Right ventricle myocardium inferior (tissue), 1 donor: ENCODE measurements around the gene ZNF41. TPM values are rescaled to one million over a fixed set of nuclear protein-coding genes. Genes with fewer than 3 reads are reported as not detected.
A peak's percentile ranks its signal among the peaks of the same experiment; 100 is the strongest.
"Not testable (repeated sequence)": the region's sequence is repeated elsewhere in the genome, so short reads cannot be mapped to it uniquely, and the experiment has no call there.

Experiments
- ATAC-seq: fragments of 200-7000 bp; cut with Tn5 transposase; one replicate; pipeline ENCODE4 v1.9.1; 2020; ENCODE audit warnings: mild to moderate bottlenecking, moderate library complexity
- DNase-seq: peaks from one replicate; pipeline ENCODE4 v3.0.0; 2021; ENCODE audit errors: missing footprints
- intact Hi-C: fragments of 100-400 bp; cut with DNase I; formaldehyde crosslinking; loops from one replicate; pipeline ENCODE4 v1.11.0; 2022
- total RNA-seq: library from RNA; stranded (reverse); fragmentation: NEBNext Ultra II Directional; extraction: Animal tissue kit (Norgen Biotek cat#: 25700); gene quantifications from one replicate; pipeline ENCODE4 v1.2.1, GENCODE V29; 2021
- donor health status: DM: no; HTN: yes; CAD: no; lungs with severe emphysema.

The ZNF41 gene
- total RNA-seq, 1 donor from 2014 or later: 13.1 TPM

DNA sequence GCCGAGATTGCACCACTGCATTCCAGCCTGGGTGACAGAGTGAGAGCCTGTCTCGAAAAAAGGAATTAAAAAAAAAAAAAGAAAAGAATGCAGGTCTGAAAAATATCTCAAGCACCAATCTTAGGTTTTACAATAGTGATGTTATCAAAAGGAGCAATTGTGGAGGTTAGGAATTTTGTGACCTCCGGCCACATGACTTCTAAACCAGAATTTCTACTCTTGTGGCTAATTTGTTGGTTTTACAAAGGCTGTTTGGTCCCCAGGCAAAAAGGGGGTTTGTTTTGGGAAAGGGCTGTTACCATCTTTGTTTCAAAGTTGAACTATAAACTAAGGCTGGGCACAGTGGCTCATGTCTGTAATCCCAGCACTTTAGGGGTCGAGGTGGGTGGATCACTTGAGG, 15.4 kb upstream of the ZNF41 start:
- intact Hi-C loops: no loop called here
- DNase-seq (no peak), ATAC-seq (no peak)

DNA sequence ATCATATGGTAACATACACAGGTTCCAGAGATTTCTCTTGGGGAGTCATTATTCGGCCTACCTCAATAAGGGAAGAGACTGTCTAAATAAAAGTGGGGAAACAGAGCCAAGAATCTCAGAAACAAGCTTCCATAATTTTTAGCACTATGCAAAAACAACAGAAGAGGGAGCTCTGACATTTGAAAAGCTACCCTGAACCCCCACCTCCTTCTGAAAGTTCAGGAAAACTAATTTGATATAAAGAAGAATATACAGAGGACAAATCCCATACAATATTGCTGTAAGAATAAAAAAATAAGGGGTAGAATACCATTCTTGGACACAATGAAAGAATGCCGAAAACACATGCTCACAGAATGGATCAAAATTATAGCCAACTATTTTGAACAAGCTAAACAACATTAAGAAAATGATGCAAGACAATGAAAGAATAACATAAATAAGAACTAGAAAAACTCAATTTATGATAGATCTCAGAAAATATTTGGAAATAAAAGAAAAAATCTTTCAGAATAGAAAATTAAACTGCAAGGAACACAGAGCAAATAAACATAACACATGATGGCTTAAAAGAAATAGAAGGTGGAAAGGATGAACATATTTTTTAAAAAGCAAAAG, 14.4 kb upstream of the ZNF41 start:
- ATAC-seq (no peak), DNase-seq (no peak)
- intact Hi-C loops: no loop called here

- ATAC-seq, intact Hi-C loops, DNase-seq: not testable (repeated sequence)
Measured at GRCh38 chrX:47492133-47492532, 9.1 kb upstream of the ZNF41 start.

GRCh38 chrX:47489507-47490275, 6.7 kb upstream of the ZNF41 start:
- intact Hi-C loops: no loop called here
- DNase-seq (peak; percentile 51), ATAC-seq (peak; percentile 65)

- no peak for DNase-seq
- intact Hi-C loops: no loop called here
- ATAC-seq: no peak
Measured at GRCh38 chrX:47484885-47485284, 1.9 kb upstream of the ZNF41 start.

GRCh38 chrX:47483306-47484268, 565 bp upstream of the ZNF41 start:
- ATAC-seq (no peak), DNase-seq (peak; percentile 66)
- intact Hi-C loops: no loop called here

DNA sequence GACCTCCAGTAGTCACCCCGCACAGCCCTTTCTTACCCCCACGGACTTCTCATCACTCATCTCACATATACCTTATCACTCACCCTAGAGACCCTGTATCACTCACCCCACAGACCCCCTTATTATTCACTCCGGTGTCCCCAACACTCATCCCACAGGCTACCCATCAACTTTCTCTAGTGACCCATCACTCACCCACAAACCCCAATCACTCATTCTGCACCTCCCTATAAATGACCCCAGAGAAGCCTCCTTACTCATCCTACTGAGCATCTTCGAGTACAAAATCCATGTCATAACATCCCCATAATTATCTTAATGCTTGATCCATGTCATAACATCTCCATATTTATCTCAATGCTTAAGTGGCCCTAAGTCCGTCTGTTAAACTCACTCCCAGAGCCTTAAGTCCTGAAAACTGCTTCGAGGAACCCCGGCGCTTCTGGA, 934 bp downstream of the ZNF41 start:
- no peak for ATAC-seq
- no peak for DNase-seq
- intact Hi-C loops: no loop called here

DNA sequence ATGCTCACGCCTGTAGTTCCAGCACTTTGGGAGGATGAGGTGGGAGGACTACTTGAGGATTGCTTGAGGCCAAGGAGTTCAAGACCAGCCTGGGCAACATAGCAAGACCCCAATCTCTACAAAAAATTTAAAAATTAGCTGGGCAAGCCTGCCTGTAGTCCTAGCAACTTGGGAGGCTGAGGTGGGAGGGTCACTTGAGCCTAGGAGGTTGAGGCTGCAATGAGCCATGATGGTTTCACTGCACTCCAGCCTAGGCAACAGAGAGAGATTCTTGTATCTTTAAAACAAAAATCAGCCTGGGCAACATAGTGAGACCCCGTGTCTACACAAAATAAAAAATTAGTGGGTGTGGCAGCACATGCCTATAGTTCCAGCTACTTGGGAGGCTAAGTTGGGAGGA, 1.9 kb downstream of the ZNF41 start:
- ATAC-seq (no peak), DNase-seq (no peak)
- intact Hi-C loops: no loop called here

DNA sequence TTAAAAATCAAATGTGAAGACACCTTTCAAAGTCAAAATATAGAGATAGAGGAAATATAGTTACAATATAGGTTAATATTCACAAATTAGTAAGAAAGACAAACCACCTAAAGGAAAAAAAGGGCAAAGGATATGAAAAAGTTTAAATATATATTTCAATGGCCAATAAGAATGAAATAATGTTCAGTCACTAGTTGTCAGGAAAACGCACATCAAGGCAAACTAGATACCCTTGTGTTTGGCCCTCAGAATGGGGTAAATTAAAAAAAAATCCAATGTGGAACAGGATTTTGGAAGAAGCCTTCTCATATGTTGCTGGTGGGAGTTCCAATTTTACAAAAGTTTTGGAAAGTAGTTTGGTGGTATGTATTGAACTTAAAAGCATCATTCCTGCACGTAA, 2.4 kb downstream of the ZNF41 start:
- intact Hi-C loops: no loop called here
- ATAC-seq (no peak), DNase-seq (no peak)

GRCh38 chrX:47475476-47475875, 7.5 kb downstream of the ZNF41 start:
- intact Hi-C loops: no loop called here
- no peak for ATAC-seq
- no peak for DNase-seq

- DNase-seq (no peak), ATAC-seq (no peak)
- intact Hi-C loops: no loop called here
Measured at GRCh38 chrX:47467106-47467505, 15.9 kb downstream of the ZNF41 start.

- ATAC-seq (no peak), DNase-seq (no peak)
- intact Hi-C loops: no loop called here
Measured at GRCh38 chrX:47460561-47460960, 22.5 kb downstream of the ZNF41 start.

DNA sequence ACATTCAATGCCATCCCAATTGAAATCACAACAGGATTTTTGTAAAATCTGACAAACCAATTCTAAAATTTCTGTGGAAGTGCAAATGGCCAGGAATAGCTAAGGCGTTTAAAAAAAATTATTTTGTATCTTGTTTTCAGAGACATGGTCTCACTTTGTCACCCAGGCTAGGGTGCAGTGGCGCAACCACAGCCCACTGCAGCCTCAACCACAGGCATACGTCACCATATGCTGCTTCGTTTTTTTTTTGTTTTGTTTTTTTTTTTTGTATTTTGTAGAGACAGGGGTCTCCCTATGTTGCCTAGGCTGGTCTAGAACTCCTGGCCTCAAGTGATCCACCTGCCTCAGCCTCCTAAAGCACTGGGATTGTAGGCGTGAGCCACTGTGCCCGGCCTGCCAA, 24.5 kb downstream of the ZNF41 start:
- ATAC-seq: no peak
- no peak for DNase-seq
- intact Hi-C loops: no loop called here

- no peak for DNase-seq
- ATAC-seq: peak; percentile 71
- intact Hi-C loops: no loop called here
Measured at GRCh38 chrX:47456080-47456479, 26.9 kb downstream of the ZNF41 start.

DNA sequence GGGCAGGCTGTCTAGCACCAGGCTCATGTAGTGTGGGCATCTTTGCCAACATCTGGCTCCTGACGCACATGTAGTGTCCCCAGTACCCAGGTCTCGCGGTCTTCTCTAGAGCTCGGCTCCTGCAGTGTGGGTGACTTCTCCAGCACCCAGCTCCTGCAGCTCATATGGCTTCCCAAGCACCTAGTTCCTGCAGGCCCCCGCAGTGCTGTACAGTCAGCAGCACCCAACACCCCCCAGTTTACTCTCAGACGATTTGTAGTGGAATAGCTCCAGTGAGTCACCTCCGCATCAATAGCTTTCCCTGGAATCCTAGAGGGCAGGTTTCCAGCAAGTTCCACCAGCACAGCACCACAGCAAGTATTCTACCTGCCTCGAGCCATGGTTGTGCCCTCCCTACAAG, 30.9 kb downstream of the ZNF41 start:
- DNase-seq (no peak), ATAC-seq (no peak)
- intact Hi-C loops: no loop called here

DNA sequence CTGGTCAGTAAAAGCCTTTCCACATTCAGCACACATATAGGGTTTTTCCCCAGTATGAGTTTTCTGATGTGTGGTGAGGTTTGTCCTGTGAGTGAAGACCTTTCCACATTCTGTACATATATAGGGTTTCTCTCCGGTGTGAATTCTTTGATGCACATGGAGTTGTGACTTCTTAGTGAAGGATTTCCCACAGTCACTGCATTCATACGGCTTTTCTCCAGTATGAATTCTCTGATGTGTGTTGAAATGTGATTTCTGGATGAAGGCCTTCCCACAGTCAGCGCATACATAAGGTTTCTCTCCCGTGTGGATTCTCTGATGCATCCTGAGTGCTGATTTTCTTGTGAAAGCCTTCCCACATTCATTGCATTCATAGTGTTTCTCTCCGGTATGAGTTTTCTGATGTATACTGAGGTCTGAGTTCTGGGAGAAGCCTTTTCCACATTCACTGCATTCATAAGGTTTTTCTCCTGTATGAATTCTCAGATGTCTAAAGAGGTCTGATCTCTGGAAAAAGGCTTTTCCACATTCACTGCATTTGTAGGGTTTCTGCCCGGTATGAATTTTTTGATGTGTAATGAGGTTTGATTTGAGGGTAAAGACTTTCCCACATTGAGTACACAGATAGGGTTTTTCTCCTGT, 34.7 kb downstream of the ZNF41 start:
- DNase-seq (no peak), ATAC-seq (no peak)
- intact Hi-C loops: no loop called here

DNA sequence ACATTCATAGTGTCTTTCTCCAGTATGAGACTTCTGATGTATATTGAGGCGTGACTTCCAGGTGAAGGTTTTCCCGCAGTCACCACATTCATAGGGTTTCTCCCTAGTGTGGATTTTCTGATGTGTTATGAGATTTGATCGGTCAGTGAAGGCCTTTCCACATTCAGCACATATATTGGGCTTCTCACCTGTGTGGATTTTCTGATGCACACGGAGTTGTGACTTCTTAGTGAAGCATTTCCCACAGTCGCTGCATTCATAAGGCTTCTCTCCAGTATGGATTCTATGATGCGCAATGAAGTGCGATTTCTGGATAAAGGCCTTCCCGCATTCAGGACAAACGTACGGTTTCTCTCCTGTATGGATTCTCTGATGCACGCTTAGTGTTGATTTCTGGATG, 35.4 kb downstream of the ZNF41 start:
- no peak for ATAC-seq
- intact Hi-C loops: no loop called here
- DNase-seq: no peak

DNA sequence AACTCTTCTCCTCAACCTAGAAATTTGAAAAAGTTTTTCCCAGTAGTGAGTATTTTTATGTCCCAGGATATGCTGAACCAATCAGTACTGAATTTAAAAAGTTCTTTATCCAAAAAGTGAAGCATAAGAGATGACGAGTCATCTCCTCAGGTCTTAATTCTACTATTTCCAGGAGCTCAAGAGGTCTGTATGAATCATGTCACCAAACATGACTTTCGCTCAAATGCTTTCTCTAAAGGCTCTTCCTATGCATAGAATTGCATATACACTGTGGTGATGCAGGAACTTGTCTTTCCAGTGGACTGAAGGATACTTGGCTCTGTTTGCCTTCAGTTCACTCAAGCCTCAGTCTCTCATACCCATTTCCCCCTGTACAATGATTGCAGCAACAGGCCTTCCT, 36.1 kb downstream of the ZNF41 start:
- intact Hi-C loops: no loop called here
- ATAC-seq (no peak), DNase-seq (no peak)

DNA sequence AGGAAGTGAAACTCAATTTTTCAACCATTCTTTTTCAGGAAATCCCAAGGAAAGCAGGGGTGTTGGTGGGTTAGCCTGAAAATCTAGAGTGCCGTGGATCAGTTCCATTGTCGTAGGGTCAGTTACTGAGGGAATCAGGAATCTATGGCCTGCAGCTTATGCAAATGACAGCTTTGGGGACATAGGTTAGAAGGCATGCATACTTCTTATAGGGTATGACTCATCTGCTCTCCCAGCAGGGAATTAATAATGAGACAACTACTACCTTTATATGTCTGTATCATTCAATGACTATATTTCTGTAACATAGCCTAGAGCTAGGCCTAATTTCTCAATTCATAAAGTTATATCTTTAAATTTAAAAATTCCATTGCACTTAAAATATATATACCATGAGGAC, 36.6 kb downstream of the ZNF41 start:
- intact Hi-C loops: no loop called here
- ATAC-seq (no peak), DNase-seq (no peak)
